GM18867 (cell line): ENCODE data around the gene PGC.

Source experiments
- ATAC-seq: cut with Tn5 transposase; IDR thresholded peaks from one replicate; pipeline ENCODE4 v1.9.1; 2021; ENCODE audit warnings: mild to moderate bottlenecking, moderate library complexity; ENCODE audit not compliant: unreplicated experiment

PGC gene

GRCh38 chr6:41702089-41702745 lies 45.0 kb downstream of the PGC start:
- no peak for ATAC-seq

DNA sequence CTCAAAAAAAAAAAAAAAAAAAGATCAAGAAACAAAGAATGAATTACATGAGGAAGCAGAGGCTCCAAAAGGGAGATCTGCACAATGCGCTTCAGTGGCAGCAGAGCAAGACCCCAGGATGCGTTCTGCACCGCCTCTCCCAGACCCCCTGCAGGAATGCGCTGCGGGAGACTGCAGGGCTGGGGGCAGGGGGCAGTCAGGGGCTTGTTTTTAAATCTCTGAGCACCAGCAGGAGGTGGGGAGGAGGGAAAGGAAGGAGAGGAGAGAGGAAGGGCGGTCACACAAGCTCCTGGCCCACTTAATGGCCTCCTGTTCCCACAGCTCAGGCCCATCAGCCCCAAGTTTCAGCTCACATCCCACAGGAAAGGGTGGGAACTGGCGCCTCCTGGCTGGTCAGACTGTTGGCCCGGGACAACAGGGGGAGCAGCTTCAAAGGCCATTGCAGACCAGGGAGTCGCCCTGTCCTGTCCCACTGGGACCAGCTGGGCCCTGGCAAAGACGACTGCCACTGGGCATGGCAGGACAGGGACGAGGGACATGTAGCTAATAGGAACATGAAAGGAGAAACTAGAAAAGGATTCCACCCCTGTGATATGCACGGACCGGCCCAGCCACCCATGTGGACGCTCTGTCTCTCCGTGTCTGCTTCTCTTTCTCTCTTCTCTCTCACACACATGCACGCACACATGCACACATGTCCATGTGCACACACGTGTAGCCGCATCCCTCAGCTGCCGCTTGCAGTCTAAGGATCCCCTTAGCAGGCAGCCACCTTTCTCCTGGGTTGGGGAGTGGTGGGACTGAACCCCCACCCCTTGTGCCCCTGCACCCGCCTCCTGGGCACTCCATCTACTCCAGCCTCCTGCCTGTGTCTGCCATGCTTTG lies 46.5 kb downstream of the PGC start:
- ATAC-seq = no peak

DNA sequence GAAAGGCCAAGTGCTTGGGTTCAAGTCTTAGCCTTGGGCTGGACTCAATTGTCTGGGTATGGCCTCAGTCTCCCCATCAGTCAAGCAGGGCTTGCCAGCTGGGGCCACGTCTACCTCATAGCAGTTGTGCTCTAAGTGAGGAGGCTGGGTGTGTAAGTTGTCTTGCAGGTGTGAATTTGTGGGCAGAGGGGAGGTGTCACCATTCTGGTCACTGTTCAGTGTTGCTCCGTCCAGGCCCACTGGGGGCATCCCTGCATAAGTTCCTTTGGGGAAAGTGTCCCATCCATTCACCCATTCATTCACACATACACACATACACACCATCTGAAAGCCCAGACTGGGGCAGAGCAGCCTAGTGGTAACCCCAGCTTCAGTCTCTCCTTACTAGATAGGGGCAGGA lies 48.1 kb downstream of the PGC start:
- ATAC-seq = no peak

GRCh38 chr6:41697861-41698781 lies 49.1 kb downstream of the PGC start:
- no peak for ATAC-seq

DNA sequence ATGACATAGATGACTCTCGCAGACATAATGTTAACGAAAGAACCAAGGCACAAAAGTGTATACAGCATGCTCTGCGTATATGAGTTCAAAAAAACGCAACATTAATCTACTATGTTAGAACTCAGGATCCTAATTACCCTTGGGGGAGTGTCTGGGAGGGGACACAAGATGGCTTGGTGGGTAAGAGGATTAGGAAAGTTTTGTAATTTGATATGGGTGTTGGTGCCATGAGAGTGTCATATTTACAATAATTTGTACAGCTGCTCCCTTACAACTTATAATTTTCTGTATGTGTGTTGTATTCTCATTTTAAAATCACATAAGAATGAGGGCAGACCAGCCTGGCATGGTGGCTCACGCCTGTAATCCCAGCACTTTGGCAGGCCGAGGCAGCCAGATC lies 50.4 kb downstream of the PGC start:
- ATAC-seq = no peak

DNA sequence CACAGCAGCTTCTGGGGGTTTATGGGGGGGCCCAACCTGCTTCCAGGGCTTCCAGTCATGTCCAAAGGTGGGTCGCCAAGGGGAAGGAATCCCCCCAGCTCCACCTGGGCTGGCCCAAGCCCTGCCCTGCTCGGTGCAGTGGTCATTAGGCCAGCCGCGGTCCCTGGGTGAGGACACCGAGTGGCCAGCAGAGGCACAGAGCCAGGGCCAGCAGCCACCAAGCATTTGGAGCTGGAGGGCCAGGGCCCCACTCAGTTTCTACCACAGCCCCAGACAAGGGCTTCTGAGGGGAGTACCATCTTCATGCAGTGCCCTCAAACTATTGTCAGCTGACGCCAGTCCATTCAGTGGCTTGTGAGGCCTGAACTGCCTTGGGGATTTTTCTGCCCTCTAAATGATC lies 51.4 kb downstream of the PGC start:
- ATAC-seq = no peak

DNA sequence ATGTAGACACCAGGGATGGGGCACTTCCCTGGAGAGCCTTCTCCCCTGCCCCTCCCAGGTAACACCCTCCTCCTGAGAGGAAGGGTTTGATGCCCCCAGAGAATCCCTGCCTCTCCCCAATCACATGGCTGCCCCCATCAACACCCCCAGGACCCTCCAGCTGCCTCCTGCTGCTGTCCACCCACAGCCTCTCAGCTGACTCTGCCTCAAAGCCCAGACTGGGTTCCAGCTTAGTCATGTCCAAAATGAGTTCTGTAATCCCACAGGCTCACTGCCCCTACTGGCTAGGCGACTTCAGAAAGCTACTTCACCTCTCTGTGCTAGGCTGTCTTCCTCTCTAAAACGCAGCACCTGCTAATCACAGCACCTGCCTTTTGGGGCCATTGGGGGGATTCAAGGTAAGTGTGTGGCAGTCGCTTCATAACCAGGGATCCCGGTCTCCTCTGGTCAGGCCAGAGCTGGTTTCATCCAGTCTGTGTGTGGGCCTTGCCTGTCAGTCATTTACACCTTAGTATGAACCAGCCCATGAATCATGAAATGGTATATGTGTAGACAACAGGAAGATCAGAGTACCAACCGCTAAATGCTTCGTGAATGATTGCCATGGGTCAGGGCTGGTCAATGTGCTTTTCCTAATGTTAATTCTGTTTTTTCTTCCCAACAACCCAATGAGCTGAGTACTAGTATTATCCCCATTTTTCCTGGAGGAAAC lies 52.2 kb downstream of the PGC start:
- no peak for ATAC-seq

- ATAC-seq = no peak
Observed at GRCh38 chr6:41693281-41694240, 53.6 kb downstream of the PGC start.

- no peak for ATAC-seq
Observed at GRCh38 chr6:41692730-41693129, 54.5 kb downstream of the PGC start.

- ATAC-seq = no peak
Observed at GRCh38 chr6:41692080-41692675, 55.0 kb downstream of the PGC start.

DNA sequence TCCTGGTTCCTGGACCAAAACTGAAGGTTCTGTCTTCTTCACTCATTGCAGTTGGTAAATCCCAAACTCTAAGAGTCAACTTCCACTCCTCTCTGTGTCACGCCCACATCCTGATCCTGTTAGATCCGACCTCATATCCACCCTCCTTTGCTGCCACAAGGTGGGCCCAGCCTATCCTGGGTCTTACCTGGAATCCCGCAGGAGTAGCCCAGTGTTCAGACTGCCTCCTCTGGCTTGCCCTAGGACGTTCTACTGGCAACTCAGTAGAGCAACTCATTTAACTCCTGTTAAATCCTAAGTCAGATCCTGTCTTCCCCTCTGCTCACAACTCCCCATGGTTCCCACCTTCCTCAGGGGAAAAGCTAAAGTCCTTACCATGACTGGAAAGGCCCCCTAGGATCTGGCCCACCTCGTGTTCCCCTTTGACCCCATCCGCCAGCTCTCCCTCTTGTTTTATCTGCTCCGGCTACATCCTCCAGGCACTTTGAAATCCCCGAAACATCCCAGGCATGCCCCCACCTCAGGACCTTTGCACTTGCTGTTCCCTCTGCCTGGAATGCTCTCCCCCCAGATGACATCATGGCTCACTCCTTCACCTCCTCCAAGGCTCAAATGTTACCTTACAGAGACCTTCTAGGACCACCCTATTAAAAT lies 55.6 kb downstream of the PGC start:
- ATAC-seq = no peak

DNA sequence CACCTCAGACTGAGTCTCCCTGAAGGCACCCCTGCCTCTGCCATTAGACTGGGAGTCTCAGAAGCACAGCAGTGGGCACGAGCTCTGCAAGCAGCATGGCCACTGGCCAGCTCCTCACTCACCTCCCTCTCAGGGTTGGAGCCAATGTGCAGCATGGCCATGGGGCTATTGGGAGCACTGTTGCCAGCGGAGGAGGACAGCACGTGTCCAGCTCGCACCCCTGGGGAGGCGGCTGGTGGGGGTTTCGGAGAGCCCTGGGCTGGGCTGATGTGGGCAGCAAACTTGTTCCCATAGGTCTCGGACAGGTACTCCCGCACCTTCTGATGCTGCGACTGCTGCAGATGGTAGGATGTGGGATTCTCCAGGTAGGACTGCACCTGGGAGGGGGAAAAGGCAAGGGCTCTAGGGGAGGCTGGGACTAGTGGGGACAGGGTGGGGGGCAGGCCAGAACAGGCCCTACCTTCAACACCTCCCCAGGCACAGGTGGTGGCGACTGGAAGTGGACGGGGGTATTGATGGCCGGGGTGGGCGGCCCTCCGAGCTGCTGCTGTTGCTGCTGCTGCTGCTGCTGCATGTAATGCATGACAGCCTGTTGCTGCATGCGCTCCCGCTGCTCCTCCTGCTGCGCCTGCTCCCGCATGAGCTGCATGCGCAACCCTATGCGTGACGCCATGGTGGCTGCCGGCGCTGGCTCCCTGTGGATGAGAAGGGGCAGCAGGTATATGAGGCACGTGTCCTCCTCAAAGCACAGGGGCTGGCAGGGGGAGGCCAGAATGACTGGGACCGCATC lies 56.5 kb downstream of the PGC start:
- no peak for ATAC-seq

DNA sequence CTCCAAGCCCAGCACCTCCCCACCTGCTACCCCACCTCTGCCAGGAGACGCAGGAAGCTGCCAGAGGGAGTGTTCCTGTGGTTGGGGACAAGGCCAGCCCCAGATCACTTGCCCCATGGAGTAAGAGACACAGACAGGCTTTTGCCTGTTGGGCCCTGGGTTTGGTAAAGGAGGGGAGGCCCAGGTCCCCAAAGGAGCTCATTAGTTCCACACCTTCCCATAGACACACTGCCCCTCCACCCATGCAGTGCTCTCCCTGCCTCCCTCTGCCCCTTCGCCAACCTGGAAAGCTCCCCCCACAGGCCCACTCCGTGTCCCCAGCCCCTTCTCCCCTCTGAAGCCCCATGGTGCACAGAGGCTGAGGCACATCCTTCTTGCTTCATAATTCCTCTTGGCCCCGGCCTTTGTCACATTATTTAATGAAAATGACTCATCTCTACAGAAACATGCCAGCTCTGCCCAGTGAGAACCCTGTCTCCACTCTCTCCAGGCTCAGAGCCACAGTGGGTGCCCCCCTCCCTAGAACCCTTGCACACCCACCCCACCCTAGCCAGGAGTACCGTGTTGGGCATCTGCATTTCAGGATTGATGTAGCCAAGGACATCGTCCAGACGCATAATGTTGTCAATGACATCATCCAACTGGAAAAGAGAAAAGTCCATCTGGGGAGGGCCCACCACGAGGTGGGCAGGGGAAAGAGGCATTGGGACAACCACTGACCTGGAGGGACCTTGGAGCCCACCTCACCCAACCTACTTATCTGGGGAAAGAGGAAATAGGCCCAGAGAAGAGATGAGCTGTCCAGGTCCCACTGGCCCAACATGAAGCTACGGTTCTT lies 57.8 kb downstream of the PGC start:
- ATAC-seq = no peak

DNA sequence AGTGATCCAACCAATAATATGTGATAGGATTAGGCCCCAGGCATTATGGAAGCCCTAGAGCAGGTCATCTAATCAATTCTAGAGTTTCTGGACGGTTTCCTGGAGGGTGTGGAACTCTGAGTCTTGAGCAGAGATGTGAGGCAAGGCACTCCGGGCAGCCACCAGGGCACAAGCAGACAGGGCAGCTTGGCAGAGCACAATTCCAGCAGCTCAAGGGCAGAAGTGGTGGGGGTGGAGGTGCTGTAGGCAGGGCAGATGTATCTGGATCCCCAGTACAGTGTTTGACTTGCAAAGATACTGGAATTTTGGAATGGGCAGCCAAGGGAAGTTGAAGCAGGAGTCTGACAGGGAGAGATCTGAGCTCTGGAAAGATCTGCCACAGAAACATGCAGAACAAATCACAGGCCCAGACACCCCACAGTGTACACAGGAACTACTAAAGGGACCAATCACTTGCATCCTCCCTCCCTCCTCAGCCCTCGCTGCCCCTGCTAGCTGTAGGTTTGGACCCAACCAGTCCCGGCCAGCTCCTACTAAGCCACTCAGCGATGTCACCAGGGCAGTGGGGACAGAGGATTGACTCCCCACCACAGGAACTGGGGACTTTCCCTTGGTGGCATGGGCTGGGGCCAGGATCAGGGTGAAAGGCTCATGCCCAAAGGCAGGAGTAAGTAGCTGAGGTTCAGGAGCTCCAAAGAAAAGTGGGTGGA lies 58.8 kb downstream of the PGC start:
- ATAC-seq = no peak

DNA sequence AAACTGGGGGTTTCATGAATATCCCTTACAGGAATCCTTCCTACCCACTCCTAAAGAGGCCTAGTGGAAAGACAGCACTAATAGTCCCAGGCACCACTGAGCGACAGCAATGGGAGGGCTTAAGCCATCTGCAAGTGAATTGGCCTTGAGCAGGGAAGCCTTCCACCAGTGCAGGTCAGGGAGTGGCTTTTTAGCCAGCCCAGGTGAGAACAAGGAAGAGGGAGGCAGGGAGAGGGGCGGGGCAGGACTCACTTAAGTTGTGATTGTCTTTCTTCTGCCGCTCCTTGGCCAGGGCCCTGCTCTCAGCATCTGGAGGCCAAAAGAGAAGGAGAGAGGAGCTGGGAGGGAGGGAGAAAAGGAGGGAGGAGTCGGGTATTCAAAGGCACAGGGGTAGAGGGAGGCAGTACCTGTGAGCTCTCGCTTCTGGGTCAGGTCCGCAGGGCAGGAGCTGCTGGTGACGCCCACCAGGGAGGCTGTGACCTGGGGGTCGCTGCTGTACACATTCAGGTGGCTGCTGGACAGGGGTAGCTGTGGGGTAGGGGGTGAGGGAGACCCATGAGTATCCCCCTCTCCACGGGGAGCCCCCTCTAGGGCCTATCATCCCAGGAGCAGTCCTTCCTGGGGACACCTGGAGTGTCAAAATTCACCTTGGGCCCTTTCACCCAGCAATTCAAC lies 59.6 kb downstream of the PGC start:
- ATAC-seq = no peak
